ENCODE results near the gene WDR48. TPM values are rescaled to one million over a fixed set of nuclear protein-coding genes. Genes with fewer than 3 reads are reported as not detected.

Gene WDR48
- total RNA-seq, 1 experiment from 2014 or later: 19.3 TPM

GRCh38 chr3:39106851-39107387 is 55.1 kb downstream of the WDR48 start:
- POLR2A ChIA-PET (ENCODE audit: low non-redundant PET): no interaction called here

GRCh38 chr3:39107388-39108199 is 55.8 kb downstream of the WDR48 start, which contains the start of the genes GORASP1 and TTC21A:
Gene GORASP1 (minus strand): TSS chr3:39107627. CDS start chr3:39107541, 86 bp downstream.
Gene TTC21A (plus strand): TSS chr3:39107680. CDS start chr3:39107838, 158 bp downstream.
- no TSS peak for BruUV-seq (replicated peaks)
- CTCF ChIA-PET: no interaction called here
- no peak for TF ChIP-seq CTCF (conservative IDR thresholded peaks at IDR 0.05; ENCODE audit: low read depth, low read length)
- TF ChIP-seq EZH2 (IDR thresholded peaks at IDR 0.05; ENCODE audit: borderline replicate concordance, low read depth, low read length, poor library complexity, severe bottlenecking): no peak
- Histone ChIP-seq H3K4me1 (ENCODE audit: insufficient read depth, low read length, poor library complexity, severe bottlenecking) (no peaks in the 10 kb centered on the region), H3K9me3 (ENCODE audit: low read depth, low read length, poor library complexity, severe bottlenecking) (no peaks in the 10 kb centered on the region), H3K27me3 (replicated peaks; ENCODE audit: insufficient read depth, low read depth, low read length, poor library complexity) (no peaks in the 10 kb centered on the region), H3K36me3 (ENCODE audit: insufficient read depth, low read length, poor library complexity, severe bottlenecking) (no peaks in the 10 kb centered on the region), H3K27ac (ENCODE audit: low read depth, low read length, poor library complexity, severe bottlenecking) (peak within 1 kb of the TSS; percentile 77), H3K4me3 (ENCODE audit: low read depth, low read length, poor library complexity, severe bottlenecking) (peak within 1 kb of the TSS; percentile 85)
- intact Hi-C loops (cut with micrococcal nuclease; ENCODE audit: unreplicated experiment): loop anchor here (10.0 kb wide), 1 partner anchor 77 kb away; no protein-coding TSS in a partner anchor
- peak; percentile 74 for DNase-seq (ENCODE audit: low spot score)
- POLR2A ChIA-PET (ENCODE audit: low non-redundant PET): no interaction called here

More at GRCh38 chr3:39106851-39107387, 55.1 kb downstream of the WDR48 start:
- Histone ChIP-seq H3K9me3 (ENCODE audit: low read depth, low read length, poor library complexity, severe bottlenecking) (no peaks in the 10 kb centered on the region), H3K4me3 (ENCODE audit: low read depth, low read length, poor library complexity, severe bottlenecking) (peak overlapping the region; percentile 85), H3K36me3 (ENCODE audit: insufficient read depth, low read length, poor library complexity, severe bottlenecking) (no peaks in the 10 kb centered on the region), H3K4me1 (ENCODE audit: insufficient read depth, low read length, poor library complexity, severe bottlenecking) (no peaks in the 10 kb centered on the region), H3K27me3 (replicated peaks; ENCODE audit: insufficient read depth, low read depth, low read length, poor library complexity) (no peaks in the 10 kb centered on the region), H3K27ac (ENCODE audit: low read depth, low read length, poor library complexity, severe bottlenecking) (peak overlapping the region; percentile 77)
- TF ChIP-seq CTCF (conservative IDR thresholded peaks at IDR 0.05; ENCODE audit: low read depth, low read length) (no peak), EZH2 (IDR thresholded peaks at IDR 0.05; ENCODE audit: borderline replicate concordance, low read depth, low read length, poor library complexity, severe bottlenecking) (no peak)
- no TSS peak for BruUV-seq (replicated peaks)
- no peak for DNase-seq (ENCODE audit: low spot score)
- CTCF ChIA-PET: interaction anchor here (0.7 kb wide), 1 partner anchor 1089 kb away, joined by 3 read pairs; no protein-coding TSS in a partner anchor
- intact Hi-C loops (cut with micrococcal nuclease; ENCODE audit: unreplicated experiment): loop anchor here (10.0 kb wide), 1 partner anchor 78 kb away; no protein-coding TSS in a partner anchor

- POLR2A ChIA-PET (ENCODE audit: low non-redundant PET): no interaction called here
- intact Hi-C loops (cut with micrococcal nuclease; ENCODE audit: unreplicated experiment): loop anchor here (10.0 kb wide), 1 partner anchor 77 kb away; no protein-coding TSS in a partner anchor
- no peak for DNase-seq (ENCODE audit: low spot score)
- no peaks in the 10 kb centered on the region for H3K27me3 ChIP-seq (replicated peaks; ENCODE audit: insufficient read depth, low read depth, low read length, poor library complexity)
- H3K36me3 ChIP-seq (ENCODE audit: insufficient read depth, low read length, poor library complexity, severe bottlenecking): no peaks in the 10 kb centered on the region
- H3K4me3 ChIP-seq (ENCODE audit: low read depth, low read length, poor library complexity, severe bottlenecking): peak overlapping the region; percentile 85
- TF ChIP-seq EZH2 (IDR thresholded peaks at IDR 0.05; ENCODE audit: borderline replicate concordance, low read depth, low read length, poor library complexity, severe bottlenecking): no peak
- no peak for TF ChIP-seq CTCF (conservative IDR thresholded peaks at IDR 0.05; ENCODE audit: low read depth, low read length)
- no peaks in the 10 kb centered on the region for H3K9me3 ChIP-seq (ENCODE audit: low read depth, low read length, poor library complexity, severe bottlenecking)
- no peak overlapping the region for H3K27ac ChIP-seq (ENCODE audit: low read depth, low read length, poor library complexity, severe bottlenecking)
- no TSS peak for BruUV-seq (replicated peaks)
- H3K4me1 ChIP-seq (ENCODE audit: insufficient read depth, low read length, poor library complexity, severe bottlenecking): no peaks in the 10 kb centered on the region
- CTCF ChIA-PET: no interaction called here
Measured at GRCh38 chr3:39108200-39108710, 56.4 kb downstream of the WDR48 start.
